Endodermal cell (in vitro differentiated cells): ENCODE results near the gene PSMC4. TPM values are rescaled to one million over a fixed set of nuclear protein-coding genes. Genes with fewer than 3 reads are reported as not detected.

Experiments
- DNase-seq: peaks from one replicate; pipeline ENCODE4 v3.0.0-alpha.2; 2017
- H3K27ac ChIP-seq: 2 replicates; pipeline ENCODE4 v1.5.1; 2013; ENCODE audit warnings: mild to moderate bottlenecking, low read depth, low read length, moderate library complexity
- H3K27me3 ChIP-seq: 2 replicates; pipeline ENCODE4 v1.6.1; 2013; ENCODE audit warnings: mild to moderate bottlenecking, low read length, moderate library complexity; ENCODE audit not compliant: insufficient read depth, control insufficient read depth, poor library complexity, severe bottlenecking
- H3K36me3 ChIP-seq: 2 replicates; pipeline ENCODE4 v1.7.0; 2013; ENCODE audit warnings: mild to moderate bottlenecking, low read length, moderate library complexity; ENCODE audit not compliant: control insufficient read depth, insufficient read depth
- H3K4me1 ChIP-seq: one replicate; pipeline ENCODE4 v1.7.0; 2013; ENCODE audit warnings: low read length; ENCODE audit not compliant: control insufficient read depth, insufficient read depth
- H3K4me3 ChIP-seq: 2 replicates; pipeline ENCODE4 v1.5.1; 2013; ENCODE audit warnings: mild to moderate bottlenecking, low read length, moderate library complexity
- H3K9ac ChIP-seq: 2 replicates; pipeline ENCODE4 v1.6.1; 2013; ENCODE audit warnings: mild to moderate bottlenecking, low read length, moderate library complexity; ENCODE audit not compliant: poor library complexity, severe bottlenecking; ENCODE audit errors: extremely low read depth
- H3K9me3 ChIP-seq: 2 replicates; pipeline ENCODE4 v1.6.1; 2013; ENCODE audit warnings: mild to moderate bottlenecking, low read length, moderate library complexity; ENCODE audit not compliant: control insufficient read depth
- H3K27ac Mint-ChIP-seq: 2 replicates; pipeline ENCODE4 v1.8.0; 2020; ENCODE audit warnings: mixed read lengths
- H3K27me3 Mint-ChIP-seq: 2 replicates; pipeline ENCODE4 v1.8.0; 2021; ENCODE audit warnings: mild to moderate bottlenecking, mixed read lengths; ENCODE audit not compliant: insufficient read depth
- H3K36me3 Mint-ChIP-seq: 2 replicates; pipeline ENCODE4 v1.8.0; 2020; ENCODE audit warnings: low read depth, mixed read lengths
- H3K4me1 Mint-ChIP-seq: 2 replicates; pipeline ENCODE4 v1.8.0; 2020; ENCODE audit warnings: mixed read lengths
- H3K4me3 Mint-ChIP-seq: 2 replicates; pipeline ENCODE4 v1.8.0; 2020; ENCODE audit warnings: mild to moderate bottlenecking, moderate library complexity, mixed read lengths
- H3K9me3 Mint-ChIP-seq: 2 replicates; pipeline ENCODE4 v1.8.0; 2020; ENCODE audit warnings: mild to moderate bottlenecking, mixed read lengths
- WGBS, 2 experiments: methylation state at CpG; one replicate each; pipeline versions ENCODE4 v1.1.5 to v1.1.7; 2013; ENCODE audit warnings: missing lambda C conversion rate in 2 of 2, mixed read lengths in 1 of 2; ENCODE audit not compliant: insufficient coverage in 1 of 2, insufficient read length in 1 of 2; 5-methylcytosine and 5-hydroxymethylcytosine counted together
- total RNA-seq, 2 donors: library from RNA; stranded (reverse); fragmentation: NEBNext Ultra II Directional in 1 of 2; extraction: Animal tissue kit (Norgen Biotek cat#: 25700) in 1 of 2; gene quantifications; 2 replicates in 1 of 2; 3 replicates in 1 of 2; pipeline ENCODE4 v1.2.1, GENCODE V29; 2021
- TF ChIP-seq, protein P1 (sequence below): fragments of 200-600 bp; sonication (generic); conservative IDR thresholded peaks from 2 replicates; pipeline ENCODE4 v1.5.0; 2021; ENCODE audit warnings: antibody characterized with exemption, mild to moderate bottlenecking

Gene PSMC4
- total RNA-seq, 2 donors from 2014 or later, result 88.9 to 96.9 TPM

DNA sequence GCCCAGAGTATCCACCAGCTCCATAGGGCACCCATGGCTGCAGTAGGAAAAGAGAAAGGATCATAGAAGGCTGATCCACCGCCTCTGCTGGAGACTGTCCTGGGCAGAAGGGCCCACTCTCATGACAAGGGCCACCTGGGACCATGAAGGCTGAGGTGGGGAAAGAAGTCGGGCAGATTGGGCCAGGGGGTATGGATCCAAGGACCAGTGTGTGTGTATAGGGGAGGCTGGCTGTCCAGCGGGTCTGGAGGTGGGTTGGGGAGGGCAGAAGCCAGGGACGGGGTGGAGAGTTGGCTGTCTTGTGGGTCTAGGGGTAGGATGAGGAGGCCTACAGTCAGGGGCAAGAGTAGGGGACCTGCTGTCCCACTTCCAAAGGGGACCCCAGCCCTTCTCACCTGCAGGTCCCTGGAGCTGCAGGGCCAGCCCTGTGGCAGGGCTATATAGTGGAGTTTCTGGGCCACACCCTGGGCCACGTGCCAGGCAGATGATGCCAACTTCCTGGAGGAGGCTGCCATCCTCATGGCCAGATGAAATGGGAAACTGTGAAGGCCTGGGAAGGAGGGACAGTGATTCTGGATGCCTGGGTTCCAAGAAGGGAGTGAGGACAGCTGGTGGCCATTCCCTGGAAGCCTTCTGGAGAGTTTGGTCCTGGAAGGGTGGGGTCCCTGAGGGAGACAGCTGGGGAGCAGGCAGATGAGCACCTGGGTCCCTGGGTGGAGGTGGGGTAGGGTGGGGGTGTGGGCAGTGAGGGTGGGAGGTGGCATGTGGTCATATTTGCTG lies 36.2 kb upstream of the PSMC4 start, which contains the start of gene FCGBP:
FCGBP (minus strand) TSS at position 51 of the 780 bp plus-strand sequence.
- DNase-seq, result no peak
- Histone ChIP-seq H3K4me1 (no peaks in the 10 kb centered on the region), H3K9me3 (no peaks in the 10 kb centered on the region), H3K9ac (no peak within 1 kb of the TSS), H3K27ac (no peak within 1 kb of the TSS), H3K4me3 (no peak within 1 kb of the TSS), H3K36me3 (no peaks in the 10 kb centered on the region), H3K27me3 (no peaks in the 10 kb centered on the region)
- no peaks in the 10 kb centered on the region for H3K36me3 Mint-ChIP-seq
- TF ChIP-seq, protein P1, sequence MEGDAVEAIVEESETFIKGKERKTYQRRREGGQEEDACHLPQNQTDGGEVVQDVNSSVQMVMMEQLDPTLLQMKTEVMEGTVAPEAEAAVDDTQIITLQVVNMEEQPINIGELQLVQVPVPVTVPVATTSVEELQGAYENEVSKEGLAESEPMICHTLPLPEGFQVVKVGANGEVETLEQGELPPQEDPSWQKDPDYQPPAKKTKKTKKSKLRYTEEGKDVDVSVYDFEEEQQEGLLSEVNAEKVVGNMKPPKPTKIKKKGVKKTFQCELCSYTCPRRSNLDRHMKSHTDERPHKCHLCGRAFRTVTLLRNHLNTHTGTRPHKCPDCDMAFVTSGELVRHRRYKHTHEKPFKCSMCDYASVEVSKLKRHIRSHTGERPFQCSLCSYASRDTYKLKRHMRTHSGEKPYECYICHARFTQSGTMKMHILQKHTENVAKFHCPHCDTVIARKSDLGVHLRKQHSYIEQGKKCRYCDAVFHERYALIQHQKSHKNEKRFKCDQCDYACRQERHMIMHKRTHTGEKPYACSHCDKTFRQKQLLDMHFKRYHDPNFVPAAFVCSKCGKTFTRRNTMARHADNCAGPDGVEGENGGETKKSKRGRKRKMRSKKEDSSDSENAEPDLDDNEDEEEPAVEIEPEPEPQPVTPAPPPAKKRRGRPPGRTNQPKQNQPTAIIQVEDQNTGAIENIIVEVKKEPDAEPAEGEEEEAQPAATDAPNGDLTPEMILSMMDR, result no peak
- no peaks in the 10 kb centered on the region for H3K27me3 Mint-ChIP-seq
- H3K9me3 Mint-ChIP-seq, result no peaks in the 10 kb centered on the region
- H3K4me1 Mint-ChIP-seq, result no peaks in the 10 kb centered on the region
- 82 to 96% methylated on average over 2 to 5 of the region's 5 CpGs for WGBS, 2 experiments
- H3K27ac Mint-ChIP-seq, result no peak within 1 kb of the TSS
- no peak within 1 kb of the TSS for H3K4me3 Mint-ChIP-seq

DNA sequence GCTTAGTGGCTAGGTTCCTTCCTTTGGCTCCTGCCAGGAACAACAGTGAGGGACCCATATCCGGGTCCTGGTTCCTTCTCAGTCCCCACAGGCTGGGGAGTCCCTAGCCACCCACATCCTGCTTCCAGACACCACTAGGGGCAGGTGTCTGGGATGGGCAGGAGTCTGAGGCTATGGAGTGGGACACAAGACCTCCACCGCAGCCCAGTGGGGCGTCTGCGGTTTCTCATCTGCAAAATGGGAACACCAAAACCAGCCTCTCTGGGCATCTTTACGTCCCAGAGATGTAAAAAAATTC lies 35.7 kb upstream of the PSMC4 start:
- H3K9ac ChIP-seq, result no peak overlapping the region
- H3K27ac ChIP-seq, result no peak overlapping the region
- H3K9me3 ChIP-seq, result no peaks in the 10 kb centered on the region
- no peaks in the 10 kb centered on the region for H3K4me1 Mint-ChIP-seq
- H3K27ac Mint-ChIP-seq, result no peak overlapping the region
- H3K27me3 Mint-ChIP-seq, result no peaks in the 10 kb centered on the region
- H3K36me3 Mint-ChIP-seq, result no peaks in the 10 kb centered on the region
- TF ChIP-seq, protein P1, result peak; percentile 22
- WGBS, 2 experiments, result 92 to 97% methylated on average over 4 to 5 of the region's 5 CpGs
- H3K4me3 Mint-ChIP-seq, result no peak overlapping the region
- no peak for DNase-seq
- H3K9me3 Mint-ChIP-seq, result no peaks in the 10 kb centered on the region
- H3K27me3 ChIP-seq, result no peaks in the 10 kb centered on the region
- H3K36me3 ChIP-seq, result no peaks in the 10 kb centered on the region
- no peaks in the 10 kb centered on the region for H3K4me1 ChIP-seq
- no peak overlapping the region for H3K4me3 ChIP-seq

DNA sequence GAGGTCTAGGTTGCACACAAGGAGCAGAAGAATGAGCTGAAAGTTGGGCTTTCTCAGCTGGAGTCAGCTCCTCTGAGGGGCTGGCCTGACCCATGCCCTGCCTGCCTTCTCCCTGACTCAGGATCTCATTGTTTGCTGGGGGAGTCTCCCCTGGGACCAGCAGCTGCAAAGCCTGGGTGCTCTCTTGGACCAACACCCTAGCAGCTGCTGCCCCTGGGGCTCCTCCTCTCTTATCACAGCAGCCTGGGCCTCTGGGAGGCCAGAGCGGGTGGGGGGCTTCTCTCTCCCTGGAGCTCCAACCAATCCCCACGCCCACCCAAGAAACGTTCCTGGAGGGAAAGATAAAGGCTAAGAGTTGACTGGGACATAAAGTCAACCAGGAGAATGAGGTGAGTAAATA lies 34.9 kb upstream of the PSMC4 start:
- Mint-ChIP-seq H3K4me3 (no peak overlapping the region), H3K27me3 (no peaks in the 10 kb centered on the region), H3K4me1 (no peaks in the 10 kb centered on the region), H3K9me3 (no peaks in the 10 kb centered on the region), H3K27ac (no peak overlapping the region), H3K36me3 (no peaks in the 10 kb centered on the region)
- Histone ChIP-seq H3K27ac (no peak overlapping the region), H3K9me3 (no peaks in the 10 kb centered on the region), H3K4me3 (no peak overlapping the region), H3K36me3 (no peaks in the 10 kb centered on the region), H3K9ac (no peak overlapping the region), H3K27me3 (no peaks in the 10 kb centered on the region), H3K4me1 (no peaks in the 10 kb centered on the region)
- TF ChIP-seq, protein P1, result no peak
- DNase-seq, result no peak
- 96% methylated on average over 3 of the region's 3 CpGs; no CpG with 5 or more reads in 1 of the 2 experiments for WGBS, 2 experiments
